ENCODE results near the gene RMRP. TPM values are rescaled to one million over a fixed set of nuclear protein-coding genes. Genes with fewer than 3 reads are reported as not detected.

RMRP gene
- 1,000 to 10,000 TPM; 1,115 to 7,222 (median 2,718) TPM for total RNA-seq

- H3K9me3 ChIP-seq, result no peaks in the 10 kb centered on the region
- H3K4me3 ChIP-seq, result peak within 1 kb of the TSS; percentile 78 to 94 (median 85)
- TF ChIP-seq CTCF (IDR thresholded peaks at IDR 0.05) (peak; percentile 36 to 88 (median 55)), EP300 (IDR thresholded peaks at IDR 0.05; ENCODE audit: low read depth) (peak; percentile 87), POLR2AphosphoS5 (IDR thresholded peaks at IDR 0.05) (peak; percentile 89 to 95 (median 94)), POLR2A (IDR thresholded peaks at IDR 0.05) (peak; percentile 81)
- H3K27me3 ChIP-seq, result no peaks in the 10 kb centered on the region
- in situ Hi-C loops (cut with MboI; ENCODE audit: low pct_ligation_motif_present in 1 of 4, low pct_unique_long_range_greater_than_20kb in 1 of 4, low sequenced_read_pairs in 3 of 4) (loop anchor here in 1 of 4 donors (10.0 kb wide), 1 partner anchor 87 kb away; the partner anchor contains the start of genes GBA2 and RGP1), intact Hi-C loops (cut with DNase I; ENCODE audit: low total_unique reads) (loop anchor here (5.0 kb wide), 1 partner anchor 70 kb away; no protein-coding TSS in a partner anchor)
- peak; percentile 97 for DNase-seq
- 0 to 2% methylated on average over 3 to 42 of the region's 42 CpGs for WGBS, 2 donors (ENCODE audit: low coverage in 1 of 2)
- no peaks in the 10 kb centered on the region for H3K36me3 ChIP-seq
- peaks cover 12 to 57% (median 44%) of the 10 kb centered on the region in 4 donors for H3K4me1 ChIP-seq
- peak within 1 kb of the TSS; percentile 95 to 99 (median 98) for H3K27ac ChIP-seq
Observed at GRCh38 chr9:35657546-35658136, at the start of gene RMRP. RMRP (minus strand) TSS chr9:35658019.

- intact Hi-C loops (cut with DNase I; ENCODE audit: low total_unique reads), result no loop called here
- H3K4me3 ChIP-seq, result no peak overlapping the region
- no peaks in the 10 kb centered on the region for H3K4me1 ChIP-seq
- H3K9me3 ChIP-seq, result no peaks in the 10 kb centered on the region
- in situ Hi-C loops (cut with MboI; ENCODE audit: low pct_ligation_motif_present in 1 of 4, low pct_unique_long_range_greater_than_20kb in 1 of 4, low sequenced_read_pairs in 3 of 4), result no loop called here
- no peak overlapping the region for H3K27ac ChIP-seq
- H3K36me3 ChIP-seq, result peaks cover 1 to 96% (median 46%) of the 10 kb centered on the region in 4 donors
- WGBS, 2 donors (ENCODE audit: low coverage in 1 of 2), result 88% methylated on average over 10 of the region's 10 CpGs; no CpG with 5 or more reads in 1 of the 2 donors
- no peaks in the 10 kb centered on the region for H3K27me3 ChIP-seq
- no peak for DNase-seq
- TF ChIP-seq EP300 (IDR thresholded peaks at IDR 0.05; ENCODE audit: low read depth) (no peak), CTCF (IDR thresholded peaks at IDR 0.05) (no peak), POLR2A (IDR thresholded peaks at IDR 0.05) (no peak), POLR2AphosphoS5 (IDR thresholded peaks at IDR 0.05) (no peak)
Observed at GRCh38 chr9:35706951-35707350, 49.1 kb upstream of the RMRP start.

GRCh38 chr9:35705836-35706430 lies 48.1 kb upstream of the RMRP start:
- intact Hi-C loops (cut with DNase I; ENCODE audit: low total_unique reads), result no loop called here
- Histone ChIP-seq H3K27ac (no peak overlapping the region), H3K4me1 (no peaks in the 10 kb centered on the region), H3K9me3 (no peaks in the 10 kb centered on the region), H3K4me3 (no peak overlapping the region), H3K27me3 (no peaks in the 10 kb centered on the region), H3K36me3 (peaks cover 1 to 96% (median 46%) of the 10 kb centered on the region in 4 donors)
- no peak for DNase-seq
- in situ Hi-C loops (cut with MboI; ENCODE audit: low pct_ligation_motif_present in 1 of 4, low pct_unique_long_range_greater_than_20kb in 1 of 4, low sequenced_read_pairs in 3 of 4), result no loop called here
- WGBS, 2 donors (ENCODE audit: low coverage in 1 of 2), result 93% methylated on average over 6 of the region's 7 CpGs; no CpG with 5 or more reads in 1 of the 2 donors
- no peak for TF ChIP-seq CTCF (IDR thresholded peaks at IDR 0.05)
- no peak for TF ChIP-seq POLR2AphosphoS5 (IDR thresholded peaks at IDR 0.05)
- no peak for TF ChIP-seq POLR2A (IDR thresholded peaks at IDR 0.05)
- TF ChIP-seq EP300 (IDR thresholded peaks at IDR 0.05; ENCODE audit: low read depth), result no peak

GRCh38 chr9:35705372-35705771 lies 47.6 kb upstream of the RMRP start:
- no peak for DNase-seq
- H3K36me3 ChIP-seq, result peaks cover 1 to 95% (median 48%) of the 10 kb centered on the region in 4 donors
- no peaks in the 10 kb centered on the region for H3K4me1 ChIP-seq
- in situ Hi-C loops (cut with MboI; ENCODE audit: low pct_ligation_motif_present in 1 of 4, low pct_unique_long_range_greater_than_20kb in 1 of 4, low sequenced_read_pairs in 3 of 4), result no loop called here
- WGBS, 2 donors (ENCODE audit: low coverage in 1 of 2), result 94 to 100% methylated on average over 2 to 8 of the region's 8 CpGs
- no peaks in the 10 kb centered on the region for H3K9me3 ChIP-seq
- no peaks in the 10 kb centered on the region for H3K27me3 ChIP-seq
- H3K4me3 ChIP-seq, result no peak overlapping the region
- no peak overlapping the region for H3K27ac ChIP-seq
- intact Hi-C loops (cut with DNase I; ENCODE audit: low total_unique reads), result no loop called here
- TF ChIP-seq EP300 (IDR thresholded peaks at IDR 0.05; ENCODE audit: low read depth) (no peak), POLR2AphosphoS5 (IDR thresholded peaks at IDR 0.05) (no peak), POLR2A (IDR thresholded peaks at IDR 0.05) (no peak), CTCF (IDR thresholded peaks at IDR 0.05) (no peak)

Measured in transverse colon (tissue), 4 donors.